B cell (primary cell): Measurements from ENCODE around the gene NFYC. TPM values are rescaled to one million over a fixed set of nuclear protein-coding genes. Genes with fewer than 3 reads are reported as not detected.

Experiments used
- ATAC-seq: fragments of 200-7000 bp; cut with Tn5 transposase; one replicate; pipeline ENCODE4 v1.10.0; 2021; ENCODE audit warnings: low read depth, mild to moderate bottlenecking, moderate number of reproducible peaks, moderate library complexity
- CTCF ChIA-PET: fragments of 350-600 bp; sonication (Branson Sonifier 250); formaldehyde crosslinking; loops from one replicate; lab custom pipeline; 2021; ENCODE audit warnings: antibody characterized with exemption, inconsistent platforms; lab: Charles Lee
- POLR2A ChIA-PET: fragments of 350-600 bp; sonication (Branson Sonifier 250); formaldehyde crosslinking; loops from one replicate; lab custom pipeline; 2021; ENCODE audit warnings: antibody characterized with exemption; lab: Charles Lee
- DNase-seq: peaks from one replicate; pipeline ENCODE4 v3.0.0; 2013
- H2AFZ ChIP-seq: 2 replicates; pipeline ENCODE4 v1.6.1; 2012; ENCODE audit warnings: mild to moderate bottlenecking, low read depth, low read length; ENCODE audit not compliant: insufficient read depth, poor library complexity, severe bottlenecking
- H3K27ac ChIP-seq, 2 donors: 1 replicate in 1 of 2; 2 replicates in 1 of 2; pipeline ENCODE4 v1.5.1; 2012 to 2013; ENCODE audit warnings: low read length in 2 of 2, mild to moderate bottlenecking in 2 of 2, moderate library complexity in 1 of 2
- H3K27me3 ChIP-seq, 4 experiments: fragments of 200-600 bp in 1 of 4; sonication (generic) in 1 of 4; replicated peaks in 1 of 4; 1 replicate in 2 of 4; 2 replicates in 2 of 4; pipeline versions ENCODE4 v1.6.1 to v1.7.0; 2013 to 2016; ENCODE audit warnings: low read length in 3 of 4, mild to moderate bottlenecking in 2 of 4, mixed read lengths in 1 of 4, moderate library complexity in 1 of 4; ENCODE audit not compliant: insufficient read depth in 4 of 4, control insufficient read depth in 3 of 4; ENCODE audit errors: control extremely low read depth in 1 of 4
- H3K36me3 ChIP-seq, 2 experiments: replicated peaks in 1 of 2; 1 replicate in 1 of 2; 2 replicates in 1 of 2; pipeline versions ENCODE4 v1.6.1 to v1.7.1; 2013; ENCODE audit warnings: low read length in 1 of 2; ENCODE audit not compliant: insufficient read depth in 2 of 2, control insufficient read depth in 1 of 2; ENCODE audit errors: control extremely low read depth in 1 of 2, extremely low read depth in 1 of 2
- H3K4me1 ChIP-seq, 2 donors: fragments of 200-600 bp in 1 of 2; sonication (generic) in 1 of 2; 1 replicate in 1 of 2; 2 replicates in 1 of 2; pipeline versions ENCODE4 v1.5.1 to v1.6.1; 2013 to 2017; ENCODE audit warnings: low read length in 2 of 2; ENCODE audit not compliant: control insufficient read depth in 2 of 2, insufficient read depth in 2 of 2
- H3K4me2 ChIP-seq: replicated peaks from 2 replicates; pipeline ENCODE3; 2012; ENCODE audit warnings: mild to moderate bottlenecking, low read depth, low read length; ENCODE audit not compliant: poor library complexity, severe bottlenecking
- H3K4me3 ChIP-seq, 5 experiments: fragments of 200-600 bp in 1 of 5; sonication (generic) in 1 of 5; 1 replicate in 3 of 5; 2 replicates in 2 of 5; pipeline versions ENCODE4 v1.5.1 to v1.7.0; 2011 to 2016; ENCODE audit warnings: low read length in 4 of 5, mild to moderate bottlenecking in 4 of 5, low read depth in 2 of 5, control low read depth in 1 of 5, moderate library complexity in 1 of 5; ENCODE audit not compliant: insufficient read depth in 1 of 5; ENCODE audit errors: control extremely low read depth in 1 of 5, extremely low read depth in 1 of 5
- H3K79me2 ChIP-seq: fragments of 200-600 bp; sonication (generic); one replicate; pipeline ENCODE4 v1.6.0; 2016; ENCODE audit warnings: low read length; ENCODE audit not compliant: control insufficient read depth, insufficient read depth
- H3K9ac ChIP-seq: fragments of 200-600 bp; sonication (generic); 2 replicates; pipeline ENCODE4 v1.6.1; 2017; ENCODE audit warnings: mild to moderate bottlenecking, low read length, moderate library complexity
- H3K9me3 ChIP-seq, 3 donors: one replicate each; pipeline versions ENCODE4 v1.6.1 to v1.7.1; 2013; ENCODE audit warnings: low read length in 2 of 3; ENCODE audit not compliant: control insufficient read depth in 2 of 3, insufficient read depth in 1 of 3; ENCODE audit errors: control extremely low read depth in 1 of 3
- H4K20me1 ChIP-seq: 2 replicates; pipeline ENCODE4 v1.6.0; 2012; ENCODE audit warnings: mild to moderate bottlenecking, low read length; ENCODE audit not compliant: insufficient read depth, control insufficient read depth, poor library complexity, severe bottlenecking
- H3K27ac Mint-ChIP-seq: one replicate; pipeline ENCODE4 v1.8.0; 2021; ENCODE audit warnings: mixed read lengths
- H3K27me3 Mint-ChIP-seq: one replicate; pipeline ENCODE4 v1.8.0; 2021; ENCODE audit warnings: mixed read lengths
- H3K4me1 Mint-ChIP-seq: one replicate; pipeline ENCODE4 v1.8.0; 2021; ENCODE audit warnings: mixed read lengths
- H3K4me3 Mint-ChIP-seq: one replicate; pipeline ENCODE4 v1.8.0; 2021; ENCODE audit warnings: mixed read lengths
- H3K9me3 Mint-ChIP-seq: one replicate; pipeline ENCODE4 v1.8.0; 2022; ENCODE audit warnings: mixed read lengths; ENCODE audit not compliant: insufficient read depth
- EZH2 ChIP-seq: IDR thresholded peaks from 2 replicates; pipeline ENCODE4 v1.6.1; 2012; ENCODE audit warnings: borderline replicate concordance, low read depth, mild to moderate bottlenecking, moderate library complexity, low read length; ENCODE audit not compliant: insufficient read depth, poor library complexity, severe bottlenecking
- WGBS: methylation state at CpG from one replicate; pipeline ENCODE4 v1.1.5; 2013; ENCODE audit warnings: missing lambda C conversion rate; ENCODE audit not compliant: insufficient coverage; 5-methylcytosine and 5-hydroxymethylcytosine counted together
- intact Hi-C: fragments of 100-400 bp; cut with micrococcal nuclease; formaldehyde crosslinking; loops from one replicate; pipeline ENCODE4 v1.10.0; 2022
- polyA plus RNA-seq: library from polyadenylated mRNA; depleted of rRNA; stranded (reverse); fragments of >200 nt; gene quantifications from 2 replicates; pipeline ENCODE4 v1.2.3, GENCODE V29; 2012
- total RNA-seq, 2 donors: library from RNA; stranded (reverse); fragments of 120-200 nt in 1 of 2; gene quantifications; 1 replicate in 1 of 2; 2 replicates in 1 of 2; pipeline versions ENCODE4 v1.2.3 to v1.2.4, GENCODE V29; 2013 to 2022
- TF ChIP-seq, protein P1 (sequence below): fragments of 200-600 bp; IDR thresholded peaks from one replicate; pipeline ENCODE4 v1.8.0; 2022; ENCODE audit warnings: antibody characterized with exemption, mild to moderate bottlenecking

Gene NFYC
- total and polyA plus RNA-seq, 2 donors (not counting 1 experiment from before 2014, with no cell fraction given) = 88.7 to 123 TPM

DNA sequence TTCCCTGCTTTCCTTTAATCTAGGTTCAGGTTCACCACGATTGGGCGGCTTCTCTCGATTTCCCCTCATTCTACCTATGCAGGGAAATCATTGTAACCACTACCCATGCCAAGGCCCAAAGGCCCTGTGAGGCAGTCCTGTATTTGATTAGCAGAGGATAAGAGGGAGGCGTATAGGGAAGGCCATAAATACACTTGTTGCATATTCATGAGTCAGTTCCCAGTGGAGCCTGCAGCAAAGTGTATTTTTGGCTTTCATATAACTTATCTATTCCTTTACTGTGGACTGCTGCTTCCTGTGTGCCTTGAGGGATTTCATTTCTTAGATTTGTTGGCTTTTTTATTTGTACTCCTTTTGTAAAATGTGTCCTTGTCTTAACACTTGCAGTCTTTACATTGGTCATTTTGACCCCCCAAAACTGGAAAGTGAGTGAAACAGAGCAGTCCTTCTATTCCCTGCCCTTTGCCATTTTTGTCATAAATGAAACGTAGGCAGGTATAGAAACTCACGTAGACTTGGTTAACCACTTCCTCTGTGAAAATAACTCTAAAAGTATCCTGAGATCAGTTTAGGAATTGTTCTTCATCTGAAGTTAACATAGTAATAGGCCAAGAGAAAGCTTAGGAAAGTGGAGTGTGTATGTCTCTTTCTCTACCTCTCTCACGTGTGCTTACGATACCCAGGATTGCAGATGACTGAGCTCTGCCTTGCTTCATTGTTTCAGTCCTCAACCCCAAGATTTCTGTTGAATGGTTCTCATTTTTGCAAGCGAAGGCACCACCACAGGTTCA is 72.4 kb downstream of the NFYC start:
- 71% methylated on average over 1 of the region's 9 CpGs for WGBS
- H3K4me3 ChIP-seq = no peak overlapping the region
- peaks cover 17% of the 10 kb centered on the region for H4K20me1 ChIP-seq
- H3K4me2 ChIP-seq = no peak overlapping the region
- H3K27me3 ChIP-seq = no peaks in the 10 kb centered on the region
- H3K9ac ChIP-seq = peak overlapping the region; percentile 13
- Mint-ChIP-seq H3K27ac (peak overlapping the region; percentile 71), H3K9me3 (no peaks in the 10 kb centered on the region), H3K4me3 (peak overlapping the region; percentile 20), H3K27me3 (no peaks in the 10 kb centered on the region), H3K4me1 (peaks cover 33% of the 10 kb centered on the region)
- H3K79me2 ChIP-seq = peaks cover 3% of the 10 kb centered on the region
- ATAC-seq (no peak), DNase-seq (no peak)
- H3K4me1 ChIP-seq = peaks cover 8 to 26% of the 10 kb centered on the region in 2 donors
- no peaks in the 10 kb centered on the region for H3K9me3 ChIP-seq
- TF ChIP-seq, protein P1, sequence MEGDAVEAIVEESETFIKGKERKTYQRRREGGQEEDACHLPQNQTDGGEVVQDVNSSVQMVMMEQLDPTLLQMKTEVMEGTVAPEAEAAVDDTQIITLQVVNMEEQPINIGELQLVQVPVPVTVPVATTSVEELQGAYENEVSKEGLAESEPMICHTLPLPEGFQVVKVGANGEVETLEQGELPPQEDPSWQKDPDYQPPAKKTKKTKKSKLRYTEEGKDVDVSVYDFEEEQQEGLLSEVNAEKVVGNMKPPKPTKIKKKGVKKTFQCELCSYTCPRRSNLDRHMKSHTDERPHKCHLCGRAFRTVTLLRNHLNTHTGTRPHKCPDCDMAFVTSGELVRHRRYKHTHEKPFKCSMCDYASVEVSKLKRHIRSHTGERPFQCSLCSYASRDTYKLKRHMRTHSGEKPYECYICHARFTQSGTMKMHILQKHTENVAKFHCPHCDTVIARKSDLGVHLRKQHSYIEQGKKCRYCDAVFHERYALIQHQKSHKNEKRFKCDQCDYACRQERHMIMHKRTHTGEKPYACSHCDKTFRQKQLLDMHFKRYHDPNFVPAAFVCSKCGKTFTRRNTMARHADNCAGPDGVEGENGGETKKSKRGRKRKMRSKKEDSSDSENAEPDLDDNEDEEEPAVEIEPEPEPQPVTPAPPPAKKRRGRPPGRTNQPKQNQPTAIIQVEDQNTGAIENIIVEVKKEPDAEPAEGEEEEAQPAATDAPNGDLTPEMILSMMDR = no peak
- TF ChIP-seq EZH2 = no peak
- intact Hi-C loops = no loop called here
- ChIA-PET CTCF (interaction anchor here (0.9 to 3.2 kb wide), 5 partner anchors 8 to 620 kb away, joined by 3 to 38 read pairs (median 4); no protein-coding TSS in a partner anchor), POLR2A (no interaction called here)
- H3K27ac ChIP-seq = peak overlapping the region in 1 of 2 donors; percentile 44
- peaks cover 15 to 94% of the 10 kb centered on the region in 2 experiments for H3K36me3 ChIP-seq
- no peak overlapping the region for H2AFZ ChIP-seq

DNA sequence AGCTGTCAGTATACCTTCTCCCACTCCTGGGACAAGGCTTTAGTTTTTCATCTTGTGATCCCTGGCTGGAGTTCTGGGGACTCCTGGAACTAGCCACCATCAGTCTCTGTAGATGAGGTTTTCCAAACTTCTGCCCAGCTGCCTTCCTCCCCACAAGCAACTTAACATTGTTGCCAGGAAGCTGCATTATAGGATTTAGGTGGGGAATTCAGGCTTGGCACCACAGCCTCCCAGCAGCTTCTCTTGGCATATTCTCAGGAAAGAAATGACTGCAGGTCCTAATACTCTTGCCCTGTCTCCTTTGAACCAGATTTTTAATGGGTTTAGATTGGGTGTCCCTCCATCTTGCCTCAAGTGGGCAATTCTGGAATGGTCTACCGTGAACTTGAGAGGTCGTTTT is 73.5 kb downstream of the NFYC start:
- peaks cover 30% of the 10 kb centered on the region for H3K4me1 Mint-ChIP-seq
- WGBS = 70% methylated on average over 2 of the region's 2 CpGs
- no peak overlapping the region for H3K27ac Mint-ChIP-seq
- peaks cover 8 to 26% of the 10 kb centered on the region in 2 donors for H3K4me1 ChIP-seq
- H3K9me3 Mint-ChIP-seq = no peaks in the 10 kb centered on the region
- no peak overlapping the region for H3K27ac ChIP-seq
- H4K20me1 ChIP-seq = peaks cover 9% of the 10 kb centered on the region
- intact Hi-C loops = no loop called here
- POLR2A ChIA-PET = no interaction called here
- H3K9me3 ChIP-seq = no peaks in the 10 kb centered on the region
- no peak overlapping the region for H3K9ac ChIP-seq
- H3K4me2 ChIP-seq = no peak overlapping the region
- DNase-seq (no peak), ATAC-seq (no peak)
- H3K4me3 Mint-ChIP-seq = no peak overlapping the region
- CTCF ChIA-PET = interaction anchor here (0.9 to 3.2 kb wide), 5 partner anchors 9 to 621 kb away, joined by 3 to 38 read pairs (median 6); no protein-coding TSS in a partner anchor
- no peak overlapping the region for H3K4me3 ChIP-seq
- H3K79me2 ChIP-seq = no peaks in the 10 kb centered on the region
- H2AFZ ChIP-seq = no peak overlapping the region
- H3K36me3 ChIP-seq = peaks cover 16 to 94% of the 10 kb centered on the region in 2 experiments
- no peaks in the 10 kb centered on the region for H3K27me3 Mint-ChIP-seq
- TF ChIP-seq EZH2 = no peak
- TF ChIP-seq, protein P1 = no peak
- H3K27me3 ChIP-seq = no peaks in the 10 kb centered on the region
